ENCODE results near the gene NIP7.
"Not testable (repeated sequence)": the region's sequence is repeated elsewhere in the genome, so short reads cannot be mapped to it uniquely, and the experiment has no call there.

The NIP7 gene

DNA sequence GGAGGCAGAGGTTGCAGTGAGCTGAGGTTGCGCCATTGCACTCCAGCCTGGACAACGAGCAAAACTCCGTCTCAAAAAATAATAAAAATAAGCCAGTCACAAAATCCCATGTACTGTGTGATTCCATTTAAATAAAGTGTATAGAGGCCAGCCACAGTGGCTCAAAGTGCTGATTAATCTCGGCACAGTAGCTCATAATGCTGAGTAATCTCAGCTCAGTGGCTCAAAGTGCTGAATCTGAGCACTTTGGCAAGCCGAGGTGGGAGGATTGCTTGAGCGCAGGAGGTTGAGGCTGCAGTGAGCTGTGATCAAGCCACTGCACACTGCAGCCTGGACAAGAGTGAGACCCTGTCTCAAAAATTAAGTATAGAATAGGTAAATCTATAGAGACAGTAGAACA lies 7.1 kb downstream of the NIP7 start:
- DNase-seq: no peak

DNA sequence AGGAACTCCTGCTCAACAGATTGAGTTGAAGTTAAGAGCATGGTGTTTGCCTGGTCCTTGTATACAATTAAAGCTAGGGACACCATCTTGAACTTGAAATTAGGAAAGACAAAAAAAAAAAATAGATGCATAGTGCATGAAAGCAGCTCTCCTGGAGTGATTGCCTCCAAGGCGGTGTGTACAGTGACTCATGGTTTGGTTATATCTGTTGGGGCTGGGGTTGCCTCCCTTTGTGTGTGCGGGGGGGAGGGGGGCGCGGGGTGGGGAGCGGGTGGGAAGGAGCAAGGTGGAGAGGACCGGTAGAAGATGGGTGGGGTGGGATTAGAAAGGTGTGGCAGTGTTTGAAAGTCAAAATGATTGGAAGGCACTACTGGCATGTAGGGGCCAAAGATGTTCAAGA lies 8.7 kb downstream of the NIP7 start:
- DNase-seq: no peak

- no peak for DNase-seq
Observed at GRCh38 chr16:69349536-69349935, 10.0 kb downstream of the NIP7 start.

- no peak for DNase-seq
Observed at GRCh38 chr16:69350536-69351133, 11.1 kb downstream of the NIP7 start.

DNA sequence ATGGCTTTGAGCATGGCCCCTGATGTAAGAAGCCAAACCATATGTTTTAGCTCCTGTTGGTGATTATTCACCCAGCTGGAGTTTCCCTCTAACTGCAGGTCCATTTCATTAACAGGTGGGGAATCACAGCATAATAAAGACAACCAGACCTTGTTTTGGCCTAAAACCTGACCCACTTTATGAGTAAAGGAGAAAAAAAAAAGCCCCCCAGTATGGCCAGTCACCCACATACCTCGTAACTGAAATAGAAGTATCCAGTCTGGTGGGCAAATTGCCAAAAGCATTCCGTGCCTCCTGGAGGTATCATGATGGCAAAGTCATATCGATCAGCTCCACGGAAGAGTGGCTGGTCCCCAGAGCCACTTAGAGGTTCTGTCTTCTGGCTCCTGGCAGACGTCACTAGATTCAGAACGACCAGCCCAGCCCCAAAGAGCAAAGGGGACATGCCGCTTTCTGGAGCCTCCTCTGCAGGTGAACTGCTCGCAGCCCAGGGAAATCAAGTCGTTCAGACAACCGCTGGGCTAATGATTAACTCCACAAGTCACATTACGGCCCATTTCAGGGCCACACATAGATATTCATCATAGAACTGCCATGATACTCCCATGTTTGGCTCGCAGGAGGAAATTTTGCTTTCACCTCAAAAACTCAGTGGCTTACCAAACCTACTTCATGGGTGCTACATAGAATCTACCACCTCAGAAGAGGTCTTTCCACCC lies 11.9 kb downstream of the NIP7 start, which contains the start of gene TMED6:
Gene TMED6 (minus strand): TSS at position 478 of the 719 bp plus-strand sequence. CDS start 33 bp downstream, at position 445.
- no peak for DNase-seq

DNA sequence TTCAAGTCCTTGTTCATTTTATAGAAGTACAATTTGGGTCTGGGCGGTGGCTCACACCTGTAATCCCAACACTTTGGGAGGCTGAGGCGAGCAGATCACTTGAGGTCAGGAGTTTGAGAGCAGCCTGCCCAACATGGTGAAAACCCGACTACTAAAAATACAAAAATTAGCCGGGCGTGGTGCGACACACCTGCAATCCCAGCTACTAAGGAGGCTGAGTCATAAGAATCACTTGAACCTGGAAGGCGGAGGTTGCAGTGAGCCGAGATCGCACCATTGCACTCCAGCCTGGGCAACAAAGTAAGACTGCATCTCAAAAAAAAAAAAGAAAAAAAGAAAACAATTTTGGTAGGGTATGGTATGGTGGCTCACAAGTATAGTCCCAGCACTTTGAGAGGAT lies 20.5 kb downstream of the NIP7 start:
- DNase-seq: not testable (repeated sequence)

DNA sequence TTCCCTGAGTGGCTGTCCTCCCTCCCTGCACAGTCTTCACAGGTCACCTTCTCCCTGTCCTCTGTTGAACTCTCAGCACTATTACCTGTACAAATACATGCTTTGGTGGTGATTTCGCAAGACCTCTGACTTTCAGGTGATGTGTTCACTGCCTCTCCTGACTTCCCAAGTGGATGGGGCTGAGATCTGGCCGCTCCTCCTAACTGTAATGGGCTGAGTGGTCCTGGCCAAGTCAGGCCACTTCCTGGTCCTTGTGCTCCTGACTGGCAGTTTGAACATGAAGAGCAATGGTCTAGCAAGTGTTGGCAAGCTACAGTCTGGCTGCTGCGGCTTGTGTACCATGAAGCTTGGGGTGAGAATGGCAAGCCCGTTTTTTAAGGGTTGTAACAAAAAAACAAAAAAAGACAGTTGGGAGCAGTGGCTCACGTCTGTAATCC lies 23.7 kb downstream of the NIP7 start:
- DNase-seq: no peak

- no peak for DNase-seq
Observed at GRCh38 chr16:69364088-69364487, 24.5 kb downstream of the NIP7 start.

- DNase-seq: no peak
Observed at GRCh38 chr16:69365901-69366300, 26.3 kb downstream of the NIP7 start.

DNA sequence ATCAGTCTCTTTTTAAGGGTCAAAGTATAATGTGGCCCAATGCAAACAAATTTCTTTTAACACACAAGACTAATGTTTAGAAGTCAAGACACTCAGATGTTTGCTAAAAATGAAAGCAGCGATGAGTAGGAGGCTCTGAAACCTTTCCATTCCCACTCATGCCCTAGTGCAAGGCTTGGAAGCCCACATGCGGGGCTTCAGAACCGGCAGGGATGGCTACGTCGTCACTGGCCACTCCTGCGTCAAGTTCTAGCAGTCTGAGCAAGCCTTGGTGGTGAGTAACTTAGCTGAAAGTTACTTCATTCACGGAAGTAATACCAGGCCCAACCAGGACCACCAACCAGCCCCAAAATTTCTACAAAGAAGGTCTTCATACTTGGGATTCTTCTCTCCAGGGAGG lies 26.9 kb downstream of the NIP7 start:
- no peak for DNase-seq

GRCh38 chr16:69367980-69368379 lies 28.4 kb downstream of the NIP7 start:
- DNase-seq: no peak

- DNase-seq: no peak
Observed at GRCh38 chr16:69368866-69369265, 29.3 kb downstream of the NIP7 start.

DNA sequence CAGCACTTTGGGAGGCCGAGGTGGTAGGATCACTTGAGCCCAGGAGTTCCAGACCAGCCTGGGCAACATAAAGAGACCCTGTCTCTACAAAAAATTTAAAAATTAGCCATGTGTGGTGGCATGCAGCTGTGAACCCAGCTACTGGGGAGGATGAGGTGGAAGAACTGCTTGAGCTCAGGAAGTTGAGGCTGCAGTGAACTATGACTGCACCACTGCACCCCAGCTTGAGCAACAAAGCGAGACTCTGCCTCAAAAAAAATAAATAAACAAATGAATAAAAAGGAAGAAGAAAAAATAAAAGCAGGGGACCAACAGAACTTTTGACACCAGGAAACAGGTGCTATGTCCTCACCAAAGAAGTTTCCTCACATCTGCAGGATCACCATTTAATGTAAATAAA lies 32.0 kb downstream of the NIP7 start:
- DNase-seq: no peak

- no peak for DNase-seq
Observed at GRCh38 chr16:69373019-69373418, 33.4 kb downstream of the NIP7 start.

DNA sequence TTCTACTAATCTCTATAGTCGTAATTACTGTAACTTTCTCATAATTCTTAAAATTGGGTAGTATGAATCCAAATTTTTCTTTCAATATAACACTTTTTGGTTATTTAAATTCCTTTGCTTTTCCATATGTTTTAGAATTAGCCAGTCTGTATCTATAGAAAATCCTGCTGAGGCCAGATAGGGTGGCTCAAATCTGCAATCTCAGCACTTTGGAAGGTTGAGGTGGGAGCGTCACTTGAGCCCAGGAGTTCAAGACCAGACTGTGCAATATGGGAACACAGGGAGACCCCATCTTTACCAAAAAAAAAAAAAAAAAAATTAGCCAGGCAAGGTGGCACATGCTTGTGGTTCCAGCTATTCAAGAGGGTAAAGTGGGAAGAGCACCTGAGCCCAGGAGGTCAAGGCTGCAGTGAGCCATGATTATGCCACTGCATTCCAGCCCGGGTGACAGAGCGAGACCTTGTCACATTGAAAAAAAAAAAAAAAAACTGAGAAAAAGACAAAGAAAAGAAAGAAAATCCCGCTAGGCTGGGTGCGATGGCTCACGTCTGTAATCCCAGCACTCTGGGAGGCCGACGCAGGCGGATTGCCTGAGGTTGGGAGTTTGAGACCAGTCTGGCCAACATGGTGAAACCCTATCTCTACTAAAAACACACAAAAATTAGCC lies 37.0 kb downstream of the NIP7 start:
- no peak for DNase-seq

DNA sequence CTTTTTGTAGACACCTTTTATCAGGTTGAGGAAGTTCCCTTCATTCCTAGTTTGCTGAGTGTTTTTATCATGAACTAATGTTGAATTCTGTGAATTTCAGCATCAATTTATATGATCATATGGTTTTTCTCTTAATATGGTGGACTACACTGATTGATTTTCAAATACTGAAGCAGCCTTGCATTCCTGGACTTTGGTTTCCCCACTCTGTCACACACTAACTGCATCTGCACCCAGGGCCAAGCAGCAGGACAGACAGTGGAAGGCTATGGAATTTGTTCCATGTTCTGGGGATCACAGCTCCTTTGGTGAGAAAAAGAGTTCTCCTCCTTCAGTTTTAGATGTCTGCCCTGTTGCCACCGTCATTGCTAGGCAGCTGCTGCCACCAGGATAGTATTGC lies 38.5 kb downstream of the NIP7 start:
- DNase-seq: no peak

- DNase-seq: no peak
Observed at GRCh38 chr16:69378760-69379159, 39.2 kb downstream of the NIP7 start.

DNA sequence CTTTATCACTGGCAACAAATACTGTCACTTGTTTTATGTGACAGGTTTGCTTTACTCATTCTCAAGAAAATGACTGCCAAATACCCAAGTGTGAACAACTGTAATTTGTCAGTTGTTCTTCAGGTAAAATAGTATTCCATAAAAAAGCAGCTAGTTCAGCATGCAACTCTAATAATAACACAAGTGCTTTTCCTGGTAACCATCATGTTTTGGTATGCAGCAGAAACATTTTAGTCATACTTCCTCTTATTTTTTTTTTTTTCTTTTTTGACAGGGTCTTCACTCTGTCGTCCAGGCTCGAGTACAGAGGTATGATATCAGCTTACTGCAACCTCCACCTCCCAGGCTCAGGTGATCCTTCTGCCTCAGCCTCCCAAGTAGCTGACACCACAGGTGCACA lies 41.7 kb downstream of the NIP7 start:
- no peak for DNase-seq

- no peak for DNase-seq
Observed at GRCh38 chr16:69382421-69382820, 42.8 kb downstream of the NIP7 start.

DNA sequence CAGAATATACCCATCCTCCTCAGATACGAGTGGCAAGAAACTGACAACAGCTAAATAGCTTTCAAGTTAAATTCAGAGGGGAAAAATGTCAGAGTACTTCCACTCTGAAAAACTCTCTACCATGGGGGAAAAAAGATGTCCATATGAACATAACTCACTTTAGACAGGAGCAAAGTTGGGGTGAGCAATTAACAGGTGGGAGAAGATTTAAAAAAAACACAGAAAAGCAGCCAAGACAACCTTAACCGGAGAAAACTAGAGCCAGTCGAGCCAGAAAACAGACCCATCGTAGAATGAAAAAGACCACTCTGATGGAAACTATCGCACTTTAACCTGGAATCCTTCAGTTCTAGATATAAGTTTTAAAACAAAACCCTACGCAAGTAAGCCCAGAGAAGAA lies 45.4 kb downstream of the NIP7 start:
- DNase-seq: no peak

DNA sequence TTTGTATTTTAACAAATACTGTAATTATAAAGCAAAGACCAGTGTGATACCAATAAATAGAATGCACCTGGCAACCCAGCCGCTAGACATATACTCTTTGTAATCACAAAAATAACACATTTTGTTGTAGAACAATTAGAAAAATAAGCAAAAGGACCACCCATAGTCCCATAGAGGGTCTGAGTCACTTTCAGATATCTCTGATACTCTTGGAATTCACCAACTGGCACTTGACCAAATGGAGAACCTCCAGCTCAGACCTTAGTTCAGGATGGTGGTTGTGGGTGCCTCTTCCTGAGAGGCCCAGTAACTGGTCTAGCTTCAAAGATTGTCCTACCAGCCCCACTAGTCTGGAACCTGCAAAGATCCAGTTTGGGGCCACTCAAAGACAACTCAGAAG lies 47.0 kb downstream of the NIP7 start:
- no peak for DNase-seq

Measured in NCI-H446 (cell line).